ENCODE data around the gene NT5DC4. TPM values are rescaled to one million over a fixed set of nuclear protein-coding genes. Genes with fewer than 3 reads are reported as not detected.

The NT5DC4 gene
- total RNA-seq, 2 experiments from 2014 or later = not detected

- Mint-ChIP-seq H3K4me1 (peaks cover 4% of the 10 kb centered on the region), H3K4me3 (no peak overlapping the region), H3K9me3 (ENCODE audit: low read depth) (no peaks in the 10 kb centered on the region), H3K36me3 (ENCODE audit: low read depth) (peaks cover 64% of the 10 kb centered on the region), H3K27ac (no peak overlapping the region), H3K27me3 (no peaks in the 10 kb centered on the region)
- ChIA-PET CTCF (interaction anchor here (1.5 kb wide), 1 partner anchor 185 kb away, joined by 5 read pairs; no protein-coding TSS in a partner anchor), POLR2A (no interaction called here)
- DNase-seq = no peak
- intact Hi-C loops (cut with DNase I, micrococcal nuclease) = no loop called here
- no peak for ATAC-seq
Measured at GRCh38 chr2:112756207-112756606, 35.4 kb downstream of the NT5DC4 start.

GRCh38 chr2:112757265-112757664 is 36.4 kb downstream of the NT5DC4 start:
- ChIA-PET POLR2A (no interaction called here), CTCF (no interaction called here)
- DNase-seq = peak; percentile 9
- H3K4me3 Mint-ChIP-seq = no peak overlapping the region
- H3K9me3 Mint-ChIP-seq (ENCODE audit: low read depth) = no peaks in the 10 kb centered on the region
- H3K27me3 Mint-ChIP-seq = no peaks in the 10 kb centered on the region
- no peak overlapping the region for H3K27ac Mint-ChIP-seq
- H3K4me1 Mint-ChIP-seq = peaks cover 4% of the 10 kb centered on the region
- intact Hi-C loops (cut with DNase I, micrococcal nuclease) = no loop called here
- no peak for ATAC-seq
- peaks cover 66% of the 10 kb centered on the region for H3K36me3 Mint-ChIP-seq (ENCODE audit: low read depth)

- CTCF ChIA-PET = interaction anchor here (5.8 kb wide), 1 partner anchor 9 kb away, joined by 42 read pairs; no protein-coding TSS in a partner anchor
- DNase-seq = no peak
- Mint-ChIP-seq H3K9me3 (ENCODE audit: low read depth) (no peaks in the 10 kb centered on the region), H3K27ac (no peak overlapping the region), H3K36me3 (ENCODE audit: low read depth) (peaks cover 64% of the 10 kb centered on the region), H3K4me1 (peaks cover 14% of the 10 kb centered on the region), H3K27me3 (no peaks in the 10 kb centered on the region), H3K4me3 (no peak overlapping the region)
- POLR2A ChIA-PET = no interaction called here
- ATAC-seq = no peak
- intact Hi-C loops (cut with DNase I, micrococcal nuclease) = no loop called here
Measured at GRCh38 chr2:112758711-112759110, 37.9 kb downstream of the NT5DC4 start.

GRCh38 chr2:112760149-112760548 is 39.3 kb downstream of the NT5DC4 start:
- POLR2A ChIA-PET = no interaction called here
- no peak for ATAC-seq
- Mint-ChIP-seq H3K36me3 (ENCODE audit: low read depth) (peaks cover 53% of the 10 kb centered on the region), H3K4me1 (peaks cover 17% of the 10 kb centered on the region), H3K9me3 (ENCODE audit: low read depth) (no peaks in the 10 kb centered on the region), H3K27ac (no peak overlapping the region), H3K27me3 (no peaks in the 10 kb centered on the region), H3K4me3 (no peak overlapping the region)
- CTCF ChIA-PET = interaction anchor here (0.6 to 5.8 kb wide), 4 partner anchors 11 to 182 kb away, joined by 3 to 42 read pairs (median 8); no protein-coding TSS in a partner anchor
- DNase-seq = no peak
- intact Hi-C loops (cut with DNase I, micrococcal nuclease) = loop anchor here in 1 of 2 experiments (5.0 to 10.0 kb wide), 2 partner anchors 575 to 703 kb away; partner anchors contain the start of gene TMEM87B

GRCh38 chr2:112762276-112762675 is 41.5 kb downstream of the NT5DC4 start:
- H3K9me3 Mint-ChIP-seq (ENCODE audit: low read depth) = no peaks in the 10 kb centered on the region
- POLR2A ChIA-PET = no interaction called here
- intact Hi-C loops (cut with DNase I, micrococcal nuclease) = loop anchor here in 1 of 2 experiments (5.0 to 10.0 kb wide), 2 partner anchors 577 to 705 kb away; partner anchors contain the start of gene TMEM87B

GRCh38 chr2:112764071-112765044 is 43.5 kb downstream of the NT5DC4 start, which contains the start of gene CKAP2L:
Gene CKAP2L (minus strand): TSS chr2:112764609. CDS start chr2:112764598, 11 bp downstream.
- CTCF ChIA-PET = interaction anchor here (0.5 to 5.8 kb wide), 5 partner anchors 15 to 197 kb away, joined by 3 to 42 read pairs (median 3); no protein-coding TSS in a partner anchor
- POLR2A ChIA-PET = no interaction called here

More at GRCh38 chr2:112762276-112762675, 41.5 kb downstream of the NT5DC4 start:
- no peak for DNase-seq
- ATAC-seq = no peak
- H3K4me1 Mint-ChIP-seq = peaks cover 18% of the 10 kb centered on the region
- H3K27ac Mint-ChIP-seq = no peak overlapping the region
- H3K4me3 Mint-ChIP-seq = no peak overlapping the region
- CTCF ChIA-PET = interaction anchor here (0.6 to 5.8 kb wide), 6 partner anchors 13 to 628 kb away, joined by 3 to 42 read pairs (median 6); no protein-coding TSS in a partner anchor
- peaks cover 34% of the 10 kb centered on the region for H3K36me3 Mint-ChIP-seq (ENCODE audit: low read depth)
- H3K27me3 Mint-ChIP-seq = no peaks in the 10 kb centered on the region

GRCh38 chr2:112765251-112765650 is 44.4 kb downstream of the NT5DC4 start:
- H3K27me3 Mint-ChIP-seq = no peaks in the 10 kb centered on the region
- intact Hi-C loops (cut with DNase I, micrococcal nuclease) = loop anchor here in 1 of 2 experiments (10.0 kb wide), 1 partner anchor 580 kb away; no protein-coding TSS in a partner anchor
- peaks cover 25% of the 10 kb centered on the region for H3K4me1 Mint-ChIP-seq
- peak overlapping the region; percentile 96 for H3K4me3 Mint-ChIP-seq
- CTCF ChIA-PET = interaction anchor here (1.3 kb wide), 1 partner anchor 176 kb away, joined by 3 read pairs; no protein-coding TSS in a partner anchor
- ATAC-seq (no peak), DNase-seq (peak; percentile 20)
- H3K27ac Mint-ChIP-seq = peak overlapping the region; percentile 95
- no peaks in the 10 kb centered on the region for H3K9me3 Mint-ChIP-seq (ENCODE audit: low read depth)
- H3K36me3 Mint-ChIP-seq (ENCODE audit: low read depth) = peaks cover 20% of the 10 kb centered on the region
- POLR2A ChIA-PET = interaction anchor here (0.6 kb wide), 1 partner anchor 19 kb away, joined by 3 read pairs; the partner anchor contains the start of gene IL1A

More at GRCh38 chr2:112764071-112765044, 43.5 kb downstream of the NT5DC4 start, which contains the start of gene CKAP2L:
- Mint-ChIP-seq H3K4me1 (peaks cover 25% of the 10 kb centered on the region), H3K27ac (peak within 1 kb of the TSS; percentile 95), H3K9me3 (ENCODE audit: low read depth) (no peaks in the 10 kb centered on the region), H3K36me3 (ENCODE audit: low read depth) (peaks cover 22% of the 10 kb centered on the region), H3K27me3 (no peaks in the 10 kb centered on the region), H3K4me3 (peak within 1 kb of the TSS; percentile 96)
- ATAC-seq = peak; percentile 97
- intact Hi-C loops (cut with DNase I, micrococcal nuclease) = loop anchor here in 1 of 2 experiments (1.0 to 10.0 kb wide), 6 partner anchors 119 to 707 kb away; partner anchors contain the start of genes CHCHD5, POLR1B, SLC20A1 and TMEM87B
- peak; percentile 98 for DNase-seq

GRCh38 chr2:112767693-112768330 is 47.0 kb downstream of the NT5DC4 start:
- no peaks in the 10 kb centered on the region for H3K27me3 Mint-ChIP-seq
- H3K27ac Mint-ChIP-seq = peak overlapping the region; percentile 40
- DNase-seq (no peak), ATAC-seq (no peak)
- intact Hi-C loops (cut with DNase I, micrococcal nuclease) = loop anchor here in 1 of 2 experiments (10.0 kb wide), 1 partner anchor 583 kb away; no protein-coding TSS in a partner anchor
- ChIA-PET POLR2A (no interaction called here), CTCF (interaction anchor here (0.8 kb wide), 1 partner anchor 28 kb away, joined by 3 read pairs; no protein-coding TSS in a partner anchor)
- H3K4me1 Mint-ChIP-seq = peaks cover 24% of the 10 kb centered on the region
- H3K9me3 Mint-ChIP-seq (ENCODE audit: low read depth) = no peaks in the 10 kb centered on the region
- no peak overlapping the region for H3K4me3 Mint-ChIP-seq
- peaks cover 7% of the 10 kb centered on the region for H3K36me3 Mint-ChIP-seq (ENCODE audit: low read depth)

- Mint-ChIP-seq H3K4me1 (peaks cover 18% of the 10 kb centered on the region), H3K27me3 (no peaks in the 10 kb centered on the region), H3K36me3 (ENCODE audit: low read depth) (peaks cover 4% of the 10 kb centered on the region), H3K27ac (no peak overlapping the region), H3K9me3 (ENCODE audit: low read depth) (no peaks in the 10 kb centered on the region), H3K4me3 (no peak overlapping the region)
- intact Hi-C loops (cut with DNase I, micrococcal nuclease) = loop anchor here in 1 of 2 experiments (10.0 kb wide), 1 partner anchor 584 kb away; no protein-coding TSS in a partner anchor
- DNase-seq = no peak
- ATAC-seq = no peak
- CTCF ChIA-PET = interaction anchor here (0.7 to 0.9 kb wide), 3 partner anchors 18 to 41 kb away, joined by 3 to 4 read pairs (median 3); no protein-coding TSS in a partner anchor
- POLR2A ChIA-PET = no interaction called here
Measured at GRCh38 chr2:112768432-112768831, 47.6 kb downstream of the NT5DC4 start.

GRCh38 chr2:112772322-112772721 is 51.5 kb downstream of the NT5DC4 start:
- H3K27ac Mint-ChIP-seq = no peak overlapping the region
- ATAC-seq = no peak
- no peaks in the 10 kb centered on the region for H3K9me3 Mint-ChIP-seq (ENCODE audit: low read depth)
- H3K4me3 Mint-ChIP-seq = no peak overlapping the region
- H3K4me1 Mint-ChIP-seq = peaks cover 16% of the 10 kb centered on the region
- peaks cover 5% of the 10 kb centered on the region for H3K27me3 Mint-ChIP-seq
- no peak for DNase-seq
- CTCF ChIA-PET = interaction anchor here (0.8 to 1.0 kb wide), 2 partner anchors 13 to 170 kb away, joined by 3 read pairs; no protein-coding TSS in a partner anchor
- POLR2A ChIA-PET = no interaction called here
- H3K36me3 Mint-ChIP-seq (ENCODE audit: low read depth) = no peaks in the 10 kb centered on the region
- intact Hi-C loops (cut with DNase I, micrococcal nuclease) = no loop called here
